ENCODE results near the gene ZBTB46. TPM values are rescaled to one million over a fixed set of nuclear protein-coding genes. Genes with fewer than 3 reads are reported as not detected.
"Not testable (repeated sequence)": the region's sequence is repeated elsewhere in the genome, so short reads cannot be mapped to it uniquely, and the experiment has no call there.

Gene ZBTB46
- total RNA-seq, 1 experiment from 2014 or later: 1.1 TPM

DNA sequence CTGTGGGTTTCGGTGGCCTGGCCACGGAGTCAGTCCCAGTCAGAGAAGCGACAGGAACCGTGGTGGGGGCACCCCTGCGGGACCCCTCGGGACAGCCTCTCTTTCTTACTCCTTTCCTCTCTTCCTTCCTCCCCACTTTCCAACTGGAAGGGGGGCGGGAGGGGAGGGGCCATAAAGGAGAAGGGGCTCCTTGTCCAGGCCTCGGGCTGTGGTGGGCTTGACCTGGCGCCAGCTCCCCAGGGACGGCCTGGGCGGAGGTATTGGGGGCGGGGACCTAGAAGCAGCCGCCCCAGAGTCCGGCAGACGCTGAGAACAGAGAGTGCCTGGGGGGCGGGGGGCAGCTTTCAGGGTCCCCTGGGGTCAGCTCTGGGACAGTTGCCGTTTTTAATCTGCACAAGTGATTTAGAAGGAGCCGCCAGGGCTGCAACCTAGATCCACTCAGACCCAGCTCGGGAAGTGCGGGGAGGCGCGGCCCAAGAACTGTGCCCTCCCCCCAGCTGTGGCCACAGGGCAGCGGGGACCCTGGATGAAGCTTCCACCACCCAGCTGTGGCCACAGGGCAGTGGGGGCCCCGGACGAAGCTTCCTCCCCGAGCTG is 23.8 kb upstream of the ZBTB46 start:
- Histone ChIP-seq H3K4me3 (ENCODE audit: low read depth, low read length, poor library complexity, severe bottlenecking) (no peak overlapping the region), H3K4me1 (ENCODE audit: insufficient read depth, low read length, poor library complexity, severe bottlenecking) (peaks cover 11% of the 10 kb centered on the region), H3K27ac (ENCODE audit: low read depth, low read length, poor library complexity, severe bottlenecking) (no peak overlapping the region), H3K27me3 (replicated peaks; ENCODE audit: insufficient read depth, low read depth, low read length, poor library complexity) (no peaks in the 10 kb centered on the region), H3K36me3 (ENCODE audit: insufficient read depth, low read length, poor library complexity, severe bottlenecking) (no peaks in the 10 kb centered on the region), H3K9me3 (ENCODE audit: low read depth, low read length, poor library complexity, severe bottlenecking) (no peaks in the 10 kb centered on the region)
- BruUV-seq (replicated peaks): no TSS peak
- no peak for DNase-seq (ENCODE audit: low spot score)
- no peak for TF ChIP-seq CTCF (conservative IDR thresholded peaks at IDR 0.05; ENCODE audit: low read depth, low read length)
- TF ChIP-seq EZH2 (IDR thresholded peaks at IDR 0.05; ENCODE audit: borderline replicate concordance, low read depth, low read length, poor library complexity, severe bottlenecking): no peak
- intact Hi-C loops (cut with micrococcal nuclease; ENCODE audit: unreplicated experiment): no loop called here
- CTCF ChIA-PET: interaction anchor here (0.6 to 1.1 kb wide), 2 partner anchors 82 to 189 kb away, joined by 3 to 8 read pairs; no protein-coding TSS in a partner anchor
- POLR2A ChIA-PET (ENCODE audit: low non-redundant PET): no interaction called here

- H3K36me3 ChIP-seq (ENCODE audit: insufficient read depth, low read length, poor library complexity, severe bottlenecking): no peaks in the 10 kb centered on the region
- CTCF ChIA-PET: interaction anchor here (0.6 kb wide), 1 partner anchor 81 kb away, joined by 8 read pairs; no protein-coding TSS in a partner anchor
- H3K9me3 ChIP-seq (ENCODE audit: low read depth, low read length, poor library complexity, severe bottlenecking): no peaks in the 10 kb centered on the region
- intact Hi-C loops (cut with micrococcal nuclease; ENCODE audit: unreplicated experiment): no loop called here
- H3K27ac ChIP-seq (ENCODE audit: low read depth, low read length, poor library complexity, severe bottlenecking): no peak overlapping the region
- no peaks in the 10 kb centered on the region for H3K27me3 ChIP-seq (replicated peaks; ENCODE audit: insufficient read depth, low read depth, low read length, poor library complexity)
- POLR2A ChIA-PET (ENCODE audit: low non-redundant PET): no interaction called here
- DNase-seq (ENCODE audit: low spot score): no peak
- no TSS peak for BruUV-seq (replicated peaks)
- TF ChIP-seq CTCF (conservative IDR thresholded peaks at IDR 0.05; ENCODE audit: low read depth, low read length): no peak
- TF ChIP-seq EZH2 (IDR thresholded peaks at IDR 0.05; ENCODE audit: borderline replicate concordance, low read depth, low read length, poor library complexity, severe bottlenecking): no peak
- peaks cover 11% of the 10 kb centered on the region for H3K4me1 ChIP-seq (ENCODE audit: insufficient read depth, low read length, poor library complexity, severe bottlenecking)
- H3K4me3 ChIP-seq (ENCODE audit: low read depth, low read length, poor library complexity, severe bottlenecking): no peak overlapping the region
These were observed 23.2 kb upstream of the ZBTB46 start for GRCh38 chr20:63854069-63854765.

GRCh38 chr20:63853733-63854068 is 22.6 kb upstream of the ZBTB46 start:
- H3K4me3 ChIP-seq (ENCODE audit: low read depth, low read length, poor library complexity, severe bottlenecking); H3K9me3 ChIP-seq (ENCODE audit: low read depth, low read length, poor library complexity, severe bottlenecking); DNase-seq (ENCODE audit: low spot score); CTCF ChIA-PET; H3K36me3 ChIP-seq (ENCODE audit: insufficient read depth, low read length, poor library complexity, severe bottlenecking); POLR2A ChIA-PET (ENCODE audit: low non-redundant PET); H3K4me1 ChIP-seq (ENCODE audit: insufficient read depth, low read length, poor library complexity, severe bottlenecking); H3K27me3 ChIP-seq (replicated peaks; ENCODE audit: insufficient read depth, low read depth, low read length, poor library complexity); BruUV-seq (replicated peaks); H3K27ac ChIP-seq (ENCODE audit: low read depth, low read length, poor library complexity, severe bottlenecking); intact Hi-C loops (cut with micrococcal nuclease; ENCODE audit: unreplicated experiment): not testable (repeated sequence)

GRCh38 chr20:63851548-63851943 is 20.5 kb upstream of the ZBTB46 start:
- DNase-seq (ENCODE audit: low spot score); H3K4me1 ChIP-seq (ENCODE audit: insufficient read depth, low read length, poor library complexity, severe bottlenecking); BruUV-seq (replicated peaks); H3K27ac ChIP-seq (ENCODE audit: low read depth, low read length, poor library complexity, severe bottlenecking); H3K27me3 ChIP-seq (replicated peaks; ENCODE audit: insufficient read depth, low read depth, low read length, poor library complexity); intact Hi-C loops (cut with micrococcal nuclease; ENCODE audit: unreplicated experiment); H3K9me3 ChIP-seq (ENCODE audit: low read depth, low read length, poor library complexity, severe bottlenecking); POLR2A ChIA-PET (ENCODE audit: low non-redundant PET); H3K4me3 ChIP-seq (ENCODE audit: low read depth, low read length, poor library complexity, severe bottlenecking); CTCF ChIA-PET; H3K36me3 ChIP-seq (ENCODE audit: insufficient read depth, low read length, poor library complexity, severe bottlenecking): not testable (repeated sequence)

All from A673 (cell line).